ACC112 (cell line): ENCODE results near the gene GOLGA1.

Experiments
- H2AFZ ChIP-seq: fragments of 200-600 bp; sonication (generic); one replicate; pipeline ENCODE4 v1.6.0; 2017; ENCODE audit warnings: antibody characterized with exemption, low read length; ENCODE audit not compliant: unreplicated experiment
- H3K27ac ChIP-seq: fragments of 200-600 bp; sonication (generic); 2 replicates; pipeline ENCODE4 v1.5.1; 2014; ENCODE audit warnings: low read depth, mild to moderate bottlenecking, antibody characterized with exemption, low read length, moderate library complexity
- H3K27me3 ChIP-seq: fragments of 200-600 bp; sonication (generic); 2 replicates; pipeline ENCODE4 v1.6.1; 2014; ENCODE audit warnings: mild to moderate bottlenecking, antibody characterized with exemption, low read length, moderate library complexity, mixed read lengths; ENCODE audit not compliant: insufficient read depth
- H3K36me3 ChIP-seq: fragments of 200-600 bp; sonication (generic); 2 replicates; pipeline ENCODE4 v1.6.1; 2016; ENCODE audit warnings: mild to moderate bottlenecking, antibody characterized with exemption, low read length, moderate library complexity, mixed read lengths; ENCODE audit not compliant: insufficient read depth
- H3K4me1 ChIP-seq: fragments of 200-600 bp; sonication (generic); one replicate; pipeline ENCODE4 v1.6.1; 2016; ENCODE audit warnings: low read length, mixed read lengths; ENCODE audit not compliant: insufficient read depth, unreplicated experiment, control insufficient read depth
- H3K4me3 ChIP-seq: fragments of 200-600 bp; sonication (generic); 2 replicates; pipeline ENCODE4 v1.5.1; 2014; ENCODE audit warnings: mild to moderate bottlenecking, low read depth, low read length
- H3K79me2 ChIP-seq: fragments of 200-600 bp; sonication (generic); one replicate; pipeline ENCODE4 v1.6.0; 2016; ENCODE audit warnings: low read length; ENCODE audit not compliant: control insufficient read depth, unreplicated experiment, insufficient read depth

Gene GOLGA1

DNA sequence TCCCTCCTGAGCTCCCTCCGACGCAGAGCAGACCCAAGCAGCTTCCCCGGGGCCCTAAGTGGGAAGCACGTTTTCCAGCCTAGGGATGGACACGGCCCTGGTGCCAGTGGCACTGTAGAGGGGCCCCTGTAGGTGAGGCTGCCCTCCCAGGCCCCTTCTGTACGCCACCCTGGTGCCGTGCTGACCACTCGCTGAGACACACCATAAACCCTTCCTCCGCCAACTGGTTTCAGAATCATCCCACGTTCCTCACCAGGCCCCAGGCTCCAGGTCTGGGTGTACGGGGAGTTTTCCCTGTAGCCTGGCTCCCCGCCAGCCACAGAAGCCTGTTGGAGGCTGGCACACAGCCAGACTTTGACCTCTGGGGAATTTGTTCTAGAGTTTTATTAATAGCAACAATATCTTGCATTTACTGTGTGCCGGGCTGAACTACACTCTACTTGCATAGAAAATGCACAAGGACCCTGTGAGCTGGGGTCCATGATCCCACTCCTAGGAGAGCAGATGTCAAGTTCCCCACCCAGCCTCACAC, 105.8 kb downstream of the GOLGA1 start:
- H3K4me3 ChIP-seq: no peak overlapping the region
- no peaks in the 10 kb centered on the region for H3K79me2 ChIP-seq
- H3K27me3 ChIP-seq: peaks cover 9% of the 10 kb centered on the region; the same call in 1 of the 2 replicates
- no peaks in the 10 kb centered on the region for H3K36me3 ChIP-seq
- no peak overlapping the region for H2AFZ ChIP-seq
- H3K27ac ChIP-seq: no peak overlapping the region
- H3K4me1 ChIP-seq: peaks cover 25% of the 10 kb centered on the region

DNA sequence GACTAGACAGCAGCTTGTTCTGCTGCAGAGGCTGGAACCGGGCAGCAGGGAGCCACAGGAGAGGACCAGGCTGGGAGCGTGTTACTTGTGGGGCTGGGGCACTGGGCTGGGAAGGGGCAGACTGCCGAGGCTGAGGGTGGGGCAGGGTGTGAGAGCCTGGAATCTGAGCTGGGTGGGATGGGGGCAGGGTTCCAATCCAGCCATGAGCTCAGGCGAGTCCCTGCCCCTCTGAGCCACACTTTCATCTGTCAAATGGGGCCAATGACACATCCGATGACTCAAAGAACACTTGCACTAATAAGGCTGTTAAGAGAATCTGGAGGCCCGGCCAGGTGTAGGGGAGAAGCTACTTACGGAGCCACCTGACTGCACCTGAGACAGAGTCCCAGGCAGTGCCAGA, 106.3 kb downstream of the GOLGA1 start:
- H3K4me1 ChIP-seq: peaks cover 25% of the 10 kb centered on the region
- H3K79me2 ChIP-seq: no peaks in the 10 kb centered on the region
- H3K27me3 ChIP-seq: peaks cover 9% of the 10 kb centered on the region; the same call in 1 of the 2 replicates
- no peak overlapping the region for H3K27ac ChIP-seq
- H3K4me3 ChIP-seq: no peak overlapping the region
- H3K36me3 ChIP-seq: no peaks in the 10 kb centered on the region
- H2AFZ ChIP-seq: no peak overlapping the region

DNA sequence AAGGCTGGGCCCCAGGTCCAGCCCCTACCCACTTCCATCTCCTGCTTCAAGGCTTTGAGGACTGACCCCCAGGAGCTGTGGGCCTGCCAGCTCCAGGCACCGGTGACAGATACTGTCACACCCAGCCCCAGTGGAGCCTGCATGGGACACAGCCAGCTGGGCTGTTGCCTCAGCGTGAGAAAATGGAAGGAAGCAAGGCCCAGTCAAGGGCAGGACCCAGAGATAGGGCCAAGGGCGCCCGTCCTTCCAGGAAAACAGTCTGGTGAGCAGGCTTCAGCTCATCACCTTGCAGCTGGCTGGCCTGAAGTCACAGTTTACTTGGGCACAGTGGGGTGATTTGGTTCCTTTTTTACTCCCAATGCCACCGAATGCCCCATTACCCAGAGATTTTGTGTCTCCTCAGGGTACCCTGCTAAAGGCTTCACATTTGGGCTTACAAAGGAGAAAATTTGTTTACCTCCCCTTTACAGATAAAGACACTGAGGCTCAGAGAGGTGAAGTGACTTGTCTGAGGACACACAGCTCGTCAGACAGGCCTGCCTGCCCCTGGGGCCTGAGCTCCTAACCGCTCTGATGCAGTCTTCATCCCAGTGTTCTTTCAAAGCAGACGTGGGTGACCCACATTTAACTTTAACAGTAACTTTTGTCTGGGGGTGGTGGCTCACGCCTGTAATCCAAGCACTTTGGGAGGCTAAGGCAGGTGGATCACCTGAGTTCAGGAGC, 109.1 kb downstream of the GOLGA1 start:
- Histone ChIP-seq H3K36me3 (no peaks in the 10 kb centered on the region), H3K27me3 (peaks cover 8% of the 10 kb centered on the region), H3K4me1 (peaks cover 25% of the 10 kb centered on the region), H3K27ac (no peak overlapping the region), H2AFZ (no peak overlapping the region), H3K79me2 (no peaks in the 10 kb centered on the region), H3K4me3 (no peak overlapping the region)

DNA sequence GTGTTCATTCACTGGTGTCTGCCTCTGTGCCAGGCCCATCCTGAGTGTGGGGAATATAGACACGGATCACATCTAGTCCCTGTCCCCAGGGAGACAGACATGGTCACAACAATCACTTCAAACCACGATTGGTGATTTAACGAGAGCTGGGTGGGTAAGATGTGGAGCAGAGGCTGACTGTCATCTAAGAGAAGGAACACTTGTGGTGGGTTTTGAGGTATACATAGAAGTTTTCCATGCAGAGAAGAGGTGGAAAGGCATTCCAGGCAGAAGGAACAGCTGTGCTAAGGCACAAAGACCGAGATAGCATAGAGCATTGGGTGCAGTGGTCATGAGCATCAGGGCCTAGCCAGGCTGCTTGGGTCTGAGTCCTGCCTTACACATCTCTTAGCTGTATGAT, 110.3 kb downstream of the GOLGA1 start:
- H3K79me2 ChIP-seq: no peaks in the 10 kb centered on the region
- H3K27ac ChIP-seq: no peak overlapping the region
- H3K4me3 ChIP-seq: no peak overlapping the region
- no peak overlapping the region for H2AFZ ChIP-seq
- peaks cover 5% of the 10 kb centered on the region; the same call in 1 of the 2 replicates for H3K27me3 ChIP-seq
- H3K36me3 ChIP-seq: no peaks in the 10 kb centered on the region
- H3K4me1 ChIP-seq: peaks cover 24% of the 10 kb centered on the region

DNA sequence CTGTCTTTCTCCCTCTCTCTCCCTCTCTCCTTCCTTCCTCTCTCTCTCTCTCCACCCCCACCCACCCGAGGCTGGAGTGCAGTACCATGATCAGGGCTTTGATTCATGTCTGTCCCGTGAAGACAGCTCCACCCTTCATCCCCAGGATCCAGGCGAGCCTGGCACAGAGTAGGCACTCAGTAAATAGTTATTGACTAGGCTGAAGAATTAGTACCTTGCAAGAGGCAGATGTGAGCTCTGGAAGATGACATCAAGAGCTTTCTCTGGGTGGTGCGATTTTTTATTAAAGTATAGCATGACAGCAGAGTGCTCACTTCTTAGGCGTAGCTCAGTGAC, 111.6 kb downstream of the GOLGA1 start:
- Histone ChIP-seq H3K27ac (no peak overlapping the region), H3K27me3 (peaks cover 5% of the 10 kb centered on the region; the same call in 1 of the 2 replicates), H3K36me3 (no peaks in the 10 kb centered on the region), H3K4me1 (peaks cover 11% of the 10 kb centered on the region), H3K79me2 (no peaks in the 10 kb centered on the region), H3K4me3 (no peak overlapping the region), H2AFZ (no peak overlapping the region)

DNA sequence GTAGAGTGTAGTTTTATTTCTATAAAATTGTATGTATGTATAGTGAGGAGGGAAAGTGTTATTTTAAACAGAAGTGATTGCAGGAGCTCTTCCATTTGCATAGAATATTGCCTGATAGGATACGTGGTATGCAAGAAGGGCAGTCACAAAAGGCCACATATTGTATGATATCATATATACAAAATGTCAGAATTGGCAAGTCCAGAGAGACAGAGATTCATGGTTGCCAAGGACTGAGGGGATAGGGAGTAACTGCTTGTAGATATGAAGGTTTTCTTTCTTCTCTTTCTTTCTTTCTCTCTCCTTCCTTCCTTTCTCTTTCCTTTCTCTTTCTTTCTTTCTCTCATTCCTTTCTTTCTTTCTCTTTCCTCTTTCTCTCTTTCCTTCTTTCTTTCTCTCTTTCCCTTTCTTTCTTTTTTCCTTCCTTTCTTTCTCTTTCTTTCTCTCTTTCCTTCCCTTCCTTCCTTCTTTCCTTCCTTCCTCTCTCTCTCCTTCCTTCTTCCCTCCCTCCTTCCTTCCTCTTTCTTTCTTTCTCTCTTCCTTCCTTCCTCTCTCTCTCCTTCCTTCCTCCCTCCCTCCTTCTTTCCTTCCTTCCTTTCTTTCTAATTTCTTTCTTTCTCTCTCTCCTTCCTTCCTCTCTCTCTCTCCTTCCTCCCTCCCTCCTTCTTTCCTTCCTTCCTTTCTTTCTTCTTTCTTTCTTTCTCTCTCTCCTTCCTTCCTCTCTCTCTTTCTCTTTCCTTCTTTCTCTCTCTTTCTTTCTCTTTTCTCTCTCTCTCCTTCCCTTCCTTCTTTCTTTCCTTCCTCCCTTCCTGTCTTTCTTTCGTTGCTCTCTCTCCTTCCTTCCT, 112.2 kb downstream of the GOLGA1 start:
- peaks cover 5% of the 10 kb centered on the region; the same call in 1 of the 2 replicates for H3K27me3 ChIP-seq
- no peak overlapping the region for H3K27ac ChIP-seq
- H3K79me2 ChIP-seq: no peaks in the 10 kb centered on the region
- no peak overlapping the region for H3K4me3 ChIP-seq
- H3K36me3 ChIP-seq: no peaks in the 10 kb centered on the region
- no peak overlapping the region for H2AFZ ChIP-seq
- H3K4me1 ChIP-seq: peaks cover 7% of the 10 kb centered on the region
